ENCODE data around the gene PDLIM1. TPM values are rescaled to one million over a fixed set of nuclear protein-coding genes. Genes with fewer than 3 reads are reported as not detected.
A peak's percentile ranks its signal among the peaks of the same experiment; 100 is the strongest.

Gene PDLIM1
- total and polyA plus RNA-seq, 2 donors from 2014 or later, result 72.9 to 148 TPM

DNA sequence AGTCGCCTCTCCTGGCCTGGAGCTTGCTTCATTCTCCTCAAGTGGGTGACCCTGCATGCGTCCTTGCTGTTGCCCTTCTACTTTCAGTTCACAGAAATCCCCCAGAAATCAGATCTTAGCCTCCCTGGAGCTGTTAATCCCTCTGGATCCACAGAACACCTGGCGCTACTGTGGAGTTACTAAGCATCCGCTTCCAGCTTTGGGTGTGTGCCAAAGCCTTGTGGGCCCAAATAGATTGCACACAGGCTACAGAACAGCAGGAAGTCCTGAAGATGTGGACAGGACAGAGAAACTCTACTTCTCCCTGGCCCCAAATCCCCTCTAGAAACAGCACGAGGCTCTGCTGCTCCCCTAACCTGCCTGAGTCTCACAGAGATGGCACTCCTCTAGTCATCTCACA lies 36.6 kb upstream of the PDLIM1 start:
- H3K36me3 ChIP-seq (ENCODE audit: control insufficient read depth in 2 of 3, insufficient read depth in 3 of 3, low read length in 3 of 3), result peaks cover 0 to 2% (median 0%) of the 10 kb centered on the region in 3 donors
- intact Hi-C loops (cut with DNase I), result no loop called here
- no peaks in the 10 kb centered on the region for H3K4me1 ChIP-seq (ENCODE audit: control insufficient read depth in 2 of 3, insufficient read depth in 2 of 3, low read depth in 1 of 3, low read length in 3 of 3)
- H3K9ac ChIP-seq (ENCODE audit: low read length in 3 of 3), result no peak overlapping the region
- no peak for FAIRE-seq
- H3K9me3 ChIP-seq (ENCODE audit: control insufficient read depth in 2 of 3, insufficient read depth in 1 of 3, low read length in 3 of 3), result no peaks in the 10 kb centered on the region
- H3K27ac ChIP-seq (ENCODE audit: low read depth in 2 of 2, low read length in 2 of 2), result no peak overlapping the region
- no peak for TF ChIP-seq CTCF (IDR thresholded peaks at IDR 0.05; ENCODE audit: borderline replicate concordance, extremely low read depth, insufficient read depth)
- DNase-seq, result peak in 1 of 5 donors; percentile 56
- H3K4me3 ChIP-seq (ENCODE audit: low read length in 3 of 3), result no peak overlapping the region
- no peaks in the 10 kb centered on the region for H3K27me3 ChIP-seq (ENCODE audit: control insufficient read depth, insufficient read depth, low read length)

DNA sequence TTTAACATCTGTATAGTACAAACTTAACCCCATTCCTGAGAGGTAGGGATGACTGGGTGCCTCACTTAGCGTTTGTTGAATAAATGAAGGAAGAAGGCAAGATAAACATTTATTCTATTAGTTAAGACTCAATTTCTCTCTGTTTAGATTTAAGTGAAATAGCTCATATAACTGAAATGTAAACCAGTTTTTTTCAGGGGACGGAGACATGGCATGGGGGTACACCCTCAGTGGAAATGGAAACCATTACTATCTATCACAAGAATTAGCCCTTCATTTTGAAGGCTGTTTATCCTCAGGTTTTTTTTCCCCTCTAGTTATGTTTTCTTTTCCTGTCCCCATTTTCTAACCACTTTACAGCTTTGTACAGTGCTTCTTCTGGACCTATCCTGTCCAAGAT lies 35.6 kb upstream of the PDLIM1 start:
- no peak overlapping the region for H3K9ac ChIP-seq (ENCODE audit: low read length in 3 of 3)
- no peaks in the 10 kb centered on the region for H3K27me3 ChIP-seq (ENCODE audit: control insufficient read depth, insufficient read depth, low read length)
- peaks cover 0 to under 1% (median 0%) of the 10 kb centered on the region in 3 donors for H3K36me3 ChIP-seq (ENCODE audit: control insufficient read depth in 2 of 3, insufficient read depth in 3 of 3, low read length in 3 of 3)
- no peaks in the 10 kb centered on the region for H3K9me3 ChIP-seq (ENCODE audit: control insufficient read depth in 2 of 3, insufficient read depth in 1 of 3, low read length in 3 of 3)
- H3K4me3 ChIP-seq (ENCODE audit: low read length in 3 of 3), result no peak overlapping the region
- no peak for FAIRE-seq
- no peak for DNase-seq
- TF ChIP-seq CTCF (IDR thresholded peaks at IDR 0.05; ENCODE audit: borderline replicate concordance, extremely low read depth, insufficient read depth), result no peak
- H3K4me1 ChIP-seq (ENCODE audit: control insufficient read depth in 2 of 3, insufficient read depth in 2 of 3, low read depth in 1 of 3, low read length in 3 of 3), result no peaks in the 10 kb centered on the region
- H3K27ac ChIP-seq (ENCODE audit: low read depth in 2 of 2, low read length in 2 of 2), result no peak overlapping the region
- intact Hi-C loops (cut with DNase I), result no loop called here

GRCh38 chr10:95325863-95326262 lies 35.1 kb upstream of the PDLIM1 start:
- H3K9me3 ChIP-seq (ENCODE audit: control insufficient read depth in 2 of 3, insufficient read depth in 1 of 3, low read length in 3 of 3), result no peaks in the 10 kb centered on the region
- intact Hi-C loops (cut with DNase I), result no loop called here
- no peak for TF ChIP-seq CTCF (IDR thresholded peaks at IDR 0.05; ENCODE audit: borderline replicate concordance, extremely low read depth, insufficient read depth)
- FAIRE-seq, result no peak
- H3K27me3 ChIP-seq (ENCODE audit: control insufficient read depth, insufficient read depth, low read length), result no peaks in the 10 kb centered on the region
- no peaks in the 10 kb centered on the region for H3K4me1 ChIP-seq (ENCODE audit: control insufficient read depth in 2 of 3, insufficient read depth in 2 of 3, low read depth in 1 of 3, low read length in 3 of 3)
- no peak overlapping the region for H3K4me3 ChIP-seq (ENCODE audit: low read length in 3 of 3)
- H3K9ac ChIP-seq (ENCODE audit: low read length in 3 of 3), result no peak overlapping the region
- no peak overlapping the region for H3K27ac ChIP-seq (ENCODE audit: low read depth in 2 of 2, low read length in 2 of 2)
- DNase-seq, result no peak
- no peaks in the 10 kb centered on the region for H3K36me3 ChIP-seq (ENCODE audit: control insufficient read depth in 2 of 3, insufficient read depth in 3 of 3, low read length in 3 of 3)

All from kidney (tissue), 14 donors.